Small intestine (tissue), 7 donors: ENCODE measurements around the gene REPS1. TPM values are rescaled to one million over a fixed set of nuclear protein-coding genes. Genes with fewer than 3 reads are reported as not detected.
"Not testable (repeated sequence)": the region's sequence is repeated elsewhere in the genome, so short reads cannot be mapped to it uniquely, and the experiment has no call there.

ENCODE experiments used
- DNase-seq, 2 donors: peaks; one replicate each; pipeline versions ENCODE4 v3.0.0 to v3.0.0-alpha.2; 2013
- FAIRE-seq: peaks from 2 replicates; lab custom pipeline; 2012; peaks lifted over from hg19 to GRCh38; lab: Jason Lieb, UNC
- H3K27ac ChIP-seq, 3 donors: one replicate each; pipeline ENCODE4 v1.5.1; 2013; ENCODE audit warnings: low read length in 2 of 3, mild to moderate bottlenecking in 2 of 3, control low read depth in 1 of 3, inconsistent platforms in 1 of 3, low read depth in 1 of 3, moderate library complexity in 1 of 3
- H3K27me3 ChIP-seq, 3 donors: one replicate each; pipeline ENCODE4 v1.6.1; 2013; ENCODE audit warnings: low read length in 3 of 3, inconsistent platforms in 1 of 3; ENCODE audit not compliant: control insufficient read depth in 3 of 3, insufficient read depth in 3 of 3
- H3K36me3 ChIP-seq, 3 donors: one replicate each; pipeline ENCODE4 v1.6.1; 2013; ENCODE audit warnings: low read length in 3 of 3, inconsistent platforms in 1 of 3, low read depth in 1 of 3, mild to moderate bottlenecking in 1 of 3, moderate library complexity in 1 of 3; ENCODE audit not compliant: control insufficient read depth in 3 of 3, insufficient read depth in 2 of 3
- H3K4me1 ChIP-seq, 3 donors: one replicate each; pipeline ENCODE4 v1.6.1; 2013; ENCODE audit warnings: low read length in 2 of 3, inconsistent platforms in 1 of 3, low read depth in 1 of 3, mild to moderate bottlenecking in 1 of 3, moderate library complexity in 1 of 3; ENCODE audit not compliant: control insufficient read depth in 3 of 3, insufficient read depth in 2 of 3
- H3K4me3 ChIP-seq, 3 donors: one replicate each; pipeline ENCODE4 v1.5.1; 2013; ENCODE audit warnings: low read length in 3 of 3, control low read depth in 1 of 3, inconsistent platforms in 1 of 3, low read depth in 1 of 3, mild to moderate bottlenecking in 1 of 3, moderate library complexity in 1 of 3
- H3K9me3 ChIP-seq, 2 donors: one replicate each; pipeline ENCODE4 v1.6.1; 2013; ENCODE audit warnings: low read depth in 1 of 2, low read length in 1 of 2; ENCODE audit not compliant: control insufficient read depth in 2 of 2, insufficient read depth in 1 of 2
- WGBS, 3 donors: extraction: QIAGEN DNeasy Blood & Tissue Kit; methylation state at CpG; one replicate each; pipeline ENCODE4 v1.1.7; 2013; 5-methylcytosine and 5-hydroxymethylcytosine counted together
- polyA plus RNA-seq, 4 donors: library from polyadenylated mRNA; stranded (reverse) in 3 of 4; unstranded in 1 of 4; fragments of 200-250 nt in 3 of 4; fragments of 120-200 nt in 1 of 4; gene quantifications; one replicate each; pipeline versions ENCODE4 v1.2.1 to v1.2.3, GENCODE V29; 2013
- donor health status: healthy with polysubstance abuse.
- donor health status: control.
- donor health status: control.
- donor health status: Bipolar disorder and iron deficiency.
- donor health status: healthy.

REPS1 gene
- polyA plus RNA-seq, 4 donors = 18.7 to 47.1 (median 21.8) TPM

DNA sequence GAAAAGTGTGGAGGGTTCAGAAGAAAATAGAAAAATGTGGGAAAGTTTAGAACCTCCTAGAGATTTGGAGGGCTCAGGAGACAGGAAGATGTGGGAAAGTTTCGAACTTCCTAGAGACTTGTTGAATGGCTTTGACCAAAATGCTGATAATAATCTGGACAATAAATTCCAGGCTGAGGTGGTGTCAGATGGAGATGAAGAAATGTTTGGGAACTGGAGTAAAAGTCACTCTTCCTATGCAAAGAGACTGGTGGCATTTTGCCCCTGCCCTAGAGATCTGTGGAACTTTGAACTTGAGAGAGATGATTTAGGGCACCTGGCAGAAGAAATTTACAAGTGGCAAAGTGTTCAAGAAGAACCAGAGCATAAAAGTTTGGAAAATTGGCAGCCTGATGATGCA lies 5.4 kb upstream of the REPS1 start:
- FAIRE-seq, H3K27me3 ChIP-seq, H3K9me3 ChIP-seq, H3K36me3 ChIP-seq, H3K4me3 ChIP-seq, H3K27ac ChIP-seq: not testable (repeated sequence)
- WGBS, 3 donors = 24 to 73% (median 61%) methylated on average over 1 of the region's 1 CpG
- peak in 1 of 2 donors; percentile 49 for DNase-seq
- H3K4me1 ChIP-seq = peaks cover 0 to 21% (median 6%) of the 10 kb centered on the region in 3 donors

DNA sequence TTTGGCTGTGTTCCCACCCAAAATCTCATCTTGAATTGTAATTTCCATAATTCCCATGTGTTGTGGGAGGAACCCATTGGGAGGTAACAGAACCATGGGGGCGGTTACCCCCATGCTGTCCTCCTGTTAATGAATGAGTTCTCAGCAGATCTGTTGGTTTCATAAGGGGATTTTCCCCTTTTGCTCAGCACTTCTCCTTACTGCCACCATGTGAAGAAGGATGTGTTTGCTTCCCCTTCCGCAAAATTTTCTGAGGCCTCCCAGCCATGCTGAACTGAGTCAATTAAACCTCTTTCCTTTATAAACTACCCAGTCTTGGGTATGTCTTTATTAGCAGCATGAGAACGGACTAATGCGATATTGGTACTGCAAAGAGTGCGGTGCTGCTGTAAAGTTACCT lies 4.9 kb upstream of the REPS1 start:
- H3K36me3 ChIP-seq, H3K27ac ChIP-seq, FAIRE-seq, H3K27me3 ChIP-seq, DNase-seq, H3K9me3 ChIP-seq, H3K4me3 ChIP-seq: not testable (repeated sequence)
- 88 to 96% (median 95%) methylated on average over 5 of the region's 5 CpGs for WGBS, 3 donors
- peaks cover 0 to 22% (median 6%) of the 10 kb centered on the region in 3 donors for H3K4me1 ChIP-seq

DNA sequence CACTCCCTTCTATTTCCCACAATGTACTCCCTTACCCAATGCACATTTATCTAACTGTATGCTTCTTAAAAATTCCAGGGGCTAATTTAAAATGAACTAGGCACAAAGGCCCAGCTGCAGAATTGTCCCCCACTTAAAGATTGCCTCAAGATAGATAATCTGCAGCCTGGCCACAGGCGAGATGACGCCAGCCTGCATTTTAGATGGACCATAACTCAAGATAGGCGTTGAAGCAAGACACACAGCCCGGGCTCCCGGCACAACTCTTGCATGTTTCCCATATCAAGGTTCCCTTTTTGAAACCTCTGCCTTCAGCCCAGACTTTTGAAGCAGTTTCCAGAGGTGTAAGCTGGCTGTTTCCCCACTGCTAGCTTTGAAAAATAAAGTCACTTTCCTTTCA lies 3.2 kb upstream of the REPS1 start:
- no peak overlapping the region for H3K4me3 ChIP-seq
- 85 to 98% (median 87%) methylated on average over 5 of the region's 5 CpGs for WGBS, 3 donors
- peaks cover 5 to 22% (median 7%) of the 10 kb centered on the region in 3 donors for H3K4me1 ChIP-seq
- FAIRE-seq = no peak
- no peaks in the 10 kb centered on the region for H3K9me3 ChIP-seq
- H3K36me3 ChIP-seq = no peaks in the 10 kb centered on the region
- H3K27ac ChIP-seq = no peak overlapping the region
- DNase-seq = no peak
- H3K27me3 ChIP-seq = no peaks in the 10 kb centered on the region

DNA sequence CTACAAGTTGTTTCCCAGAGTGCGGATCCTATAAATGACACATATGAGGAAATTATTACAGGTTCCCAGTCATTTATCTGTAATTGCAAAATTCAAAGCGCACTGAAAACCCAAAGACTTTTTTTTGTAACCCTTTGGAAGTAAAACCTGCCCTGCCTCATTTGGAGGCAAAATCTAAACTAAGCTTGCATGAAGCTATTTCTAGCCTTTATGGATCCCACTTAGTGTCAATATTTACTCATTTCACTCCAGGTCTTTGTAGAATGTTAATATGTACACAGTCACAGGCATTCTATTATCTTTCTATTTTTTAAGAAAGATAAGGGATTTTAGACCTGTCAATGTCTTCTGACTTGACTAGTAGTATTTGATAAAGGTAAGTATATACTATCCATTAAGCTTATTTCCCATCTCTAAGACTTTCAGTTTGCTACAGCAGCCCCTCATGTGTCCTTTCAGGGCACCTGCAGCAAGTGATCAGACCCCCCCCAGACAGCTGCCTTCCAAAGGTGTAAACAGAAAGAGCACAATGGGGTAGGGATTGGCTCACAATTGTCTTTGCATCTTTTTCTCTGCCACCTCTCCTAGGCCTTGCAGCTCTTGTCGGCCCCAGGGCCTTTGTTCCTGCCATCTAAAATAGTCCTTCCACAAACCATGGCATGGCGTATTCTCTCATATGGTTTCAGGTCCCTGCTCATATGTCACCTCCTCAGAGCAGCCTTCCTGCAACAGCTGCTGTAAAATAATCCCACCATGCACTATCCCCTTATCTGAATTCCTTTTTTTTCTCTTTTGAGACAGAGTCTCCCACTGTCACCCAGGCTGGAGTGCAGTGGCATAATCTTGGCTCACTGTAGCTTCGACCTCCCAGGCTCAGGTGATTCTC lies 1.3 kb upstream of the REPS1 start:
- DNase-seq (peak in 1 of 2 donors; percentile 17), FAIRE-seq (no peak)
- no peaks in the 10 kb centered on the region for H3K27me3 ChIP-seq
- no peaks in the 10 kb centered on the region for H3K36me3 ChIP-seq
- H3K27ac ChIP-seq = no peak overlapping the region
- H3K4me3 ChIP-seq = no peak overlapping the region
- WGBS, 3 donors = 83 to 90% (median 85%) methylated on average over 5 of the region's 5 CpGs
- no peaks in the 10 kb centered on the region for H3K9me3 ChIP-seq
- H3K4me1 ChIP-seq = peaks cover 13 to 20% (median 18%) of the 10 kb centered on the region in 3 donors

DNA sequence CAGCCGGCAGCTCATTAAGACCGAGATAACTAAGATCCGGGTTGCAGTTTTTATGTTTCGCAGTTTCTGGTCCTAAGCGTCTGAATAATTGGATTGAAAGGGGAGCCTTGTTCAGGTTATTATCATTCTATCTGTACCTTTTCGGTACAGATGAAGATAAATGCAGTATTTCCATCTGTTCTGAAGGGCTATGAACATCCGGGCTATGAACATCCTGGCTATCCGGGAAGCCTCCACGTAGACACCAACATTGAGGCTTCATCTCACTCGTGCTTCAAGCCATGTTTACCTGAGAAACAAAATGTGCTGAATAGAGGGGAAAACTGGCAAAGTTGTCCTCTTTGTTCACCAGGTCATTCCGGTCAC lies 399 bp upstream of the REPS1 start:
- H3K36me3 ChIP-seq = no peaks in the 10 kb centered on the region
- peaks cover 10 to 18% (median 11%) of the 10 kb centered on the region in 3 donors for H3K4me1 ChIP-seq
- FAIRE-seq (no peak), DNase-seq (no peak)
- no peaks in the 10 kb centered on the region for H3K9me3 ChIP-seq
- WGBS, 3 donors = 2 to 8% (median 4%) methylated on average over 11 of the region's 11 CpGs
- H3K27me3 ChIP-seq = no peaks in the 10 kb centered on the region
- H3K4me3 ChIP-seq = peak overlapping the region; percentile 81 to 98 (median 97)
- H3K27ac ChIP-seq = peak overlapping the region in 1 of 3 donors; percentile 13

DNA sequence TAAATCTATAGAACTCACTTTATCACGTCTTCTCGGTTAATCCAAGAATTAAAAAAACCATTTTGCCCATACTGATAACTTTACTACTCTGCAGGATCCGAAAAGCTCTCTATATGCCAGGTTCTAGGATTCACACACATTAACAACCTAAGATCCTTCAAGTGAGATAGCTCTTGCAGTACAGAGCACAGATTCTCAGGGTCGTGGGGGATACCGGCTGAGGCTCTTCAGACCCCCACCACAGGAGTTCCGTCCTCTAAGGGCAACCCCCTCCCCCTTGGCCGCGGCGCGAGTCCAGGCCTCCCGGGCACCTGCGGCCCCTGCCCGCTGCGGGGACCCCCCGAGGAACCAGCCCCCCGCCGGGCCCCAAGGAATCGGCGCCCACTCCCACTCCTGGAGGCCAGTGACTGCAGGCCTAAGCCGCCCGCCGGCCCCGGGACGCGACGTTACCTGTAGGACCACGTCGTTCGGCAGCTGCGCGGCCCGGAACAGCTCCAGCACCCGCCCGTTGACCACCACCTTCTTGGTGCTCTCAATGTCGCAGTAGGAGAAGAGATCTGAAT lies 892 bp downstream of the REPS1 start:
- 1% methylated on average over 32 to 35 of the region's 35 CpGs for WGBS, 3 donors
- Histone ChIP-seq H3K27me3 (no peaks in the 10 kb centered on the region), H3K36me3 (no peaks in the 10 kb centered on the region)

DNA sequence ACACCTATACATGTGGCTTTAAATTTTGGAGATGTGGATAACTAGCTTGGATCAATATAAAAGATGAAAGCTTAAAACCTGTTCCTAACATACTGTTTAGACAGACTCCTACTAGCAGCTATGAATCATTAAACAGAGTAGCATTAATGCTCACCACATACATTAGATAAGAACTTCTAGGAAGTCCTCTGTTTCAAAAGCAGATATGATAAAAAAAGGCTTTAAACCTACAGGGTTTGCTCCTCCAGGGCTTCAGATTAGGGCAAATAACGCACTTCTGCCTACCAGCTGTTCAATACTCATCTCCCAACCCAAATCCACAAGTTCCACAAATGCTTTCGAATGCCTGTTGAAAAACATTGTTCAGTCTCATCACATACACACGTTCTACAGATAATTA lies 1.5 kb downstream of the REPS1 start:
- no peaks in the 10 kb centered on the region for H3K9me3 ChIP-seq
- no peaks in the 10 kb centered on the region for H3K36me3 ChIP-seq
- no peaks in the 10 kb centered on the region for H3K27me3 ChIP-seq
- peaks cover 10 to 18% (median 11%) of the 10 kb centered on the region in 3 donors for H3K4me1 ChIP-seq
- WGBS, 3 donors = 4 to 8% (median 8%) methylated on average over 3 of the region's 3 CpGs
- H3K4me3 ChIP-seq = peak overlapping the region; percentile 29 to 97 (median 81)
- peak overlapping the region in 2 of 3 donors; percentile 45 to 70 for H3K27ac ChIP-seq
- DNase-seq (peak; percentile 57 to 67), FAIRE-seq (no peak)

More for the DNA sequence above, 892 bp downstream of the REPS1 start:
- H3K27ac ChIP-seq = peak overlapping the region; percentile 70 to 97 (median 90)
- peak; percentile 7 to 47 for DNase-seq
- no peak for FAIRE-seq
- no peaks in the 10 kb centered on the region for H3K9me3 ChIP-seq
- peak overlapping the region; percentile 81 to 98 (median 97) for H3K4me3 ChIP-seq
- H3K4me1 ChIP-seq = peaks cover 9 to 18% (median 10%) of the 10 kb centered on the region in 3 donors

DNA sequence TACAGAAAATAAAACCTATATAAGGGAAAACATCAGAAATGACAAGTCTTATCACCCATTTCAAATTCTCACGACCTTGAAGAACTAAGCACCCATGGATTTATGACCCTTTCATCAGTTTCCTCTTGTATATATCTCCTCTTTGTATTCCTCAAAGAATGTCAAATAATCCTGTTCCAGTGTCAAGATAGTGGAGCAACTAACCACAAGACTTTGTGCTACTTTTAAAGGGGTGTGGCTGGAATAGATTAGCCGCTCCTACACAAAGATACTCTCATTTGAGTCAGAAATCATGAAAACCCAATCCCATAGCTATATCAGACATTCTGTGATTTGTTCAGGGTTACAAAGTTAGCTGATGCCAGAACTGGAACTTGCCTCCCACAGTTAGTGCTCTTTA lies 6.6 kb downstream of the REPS1 start:
- Histone ChIP-seq H3K27me3 (no peaks in the 10 kb centered on the region), H3K9me3 (no peaks in the 10 kb centered on the region), H3K4me3 (no peak overlapping the region), H3K4me1 (peaks cover 7 to 20% (median 10%) of the 10 kb centered on the region in 3 donors), H3K27ac (no peak overlapping the region), H3K36me3 (no peaks in the 10 kb centered on the region)
- no peak for FAIRE-seq
- DNase-seq = no peak
- WGBS, 3 donors = 27 to 52% (median 42%) methylated on average over 2 of the region's 2 CpGs
